AG04449 (cell line): ENCODE measurements around the gene ROPN1L.

Source experiments
- CTCF ChIA-PET: fragments of 350-600 bp; formaldehyde crosslinking; extraction: SDS; loops from one replicate; lab custom pipeline; 2021; ENCODE audit warnings: antibody characterized with exemption; lab: Yijun Ruan, JAX
- POLR2A ChIA-PET: fragments of 400-600, 350-600 bp; formaldehyde crosslinking; extraction: SDS; loops from one replicate; lab custom pipeline; 2020; ENCODE audit warnings: antibody characterized with exemption, inconsistent platforms; lab: Yijun Ruan, JAX
- DNase-seq: peaks from one replicate; pipeline ENCODE4 v3.0.0-alpha.2; 2010; ENCODE audit warnings: low read depth, low spot score
- H3K4me3 ChIP-seq: 2 replicates; pipeline ENCODE4 v1.5.1; 2011; ENCODE audit warnings: low read depth, mild to moderate bottlenecking, control low read depth, low read length
- TF ChIP-seq, protein P1 (sequence below): IDR thresholded peaks from one replicate; pipeline ENCODE4 v1.5.1; 2011; ENCODE audit warnings: mild to moderate bottlenecking, moderate library complexity, low read length, control low read depth, inconsistent platforms; ENCODE audit not compliant: insufficient read depth; ENCODE audit errors: missing control alignments

ROPN1L gene

DNA sequence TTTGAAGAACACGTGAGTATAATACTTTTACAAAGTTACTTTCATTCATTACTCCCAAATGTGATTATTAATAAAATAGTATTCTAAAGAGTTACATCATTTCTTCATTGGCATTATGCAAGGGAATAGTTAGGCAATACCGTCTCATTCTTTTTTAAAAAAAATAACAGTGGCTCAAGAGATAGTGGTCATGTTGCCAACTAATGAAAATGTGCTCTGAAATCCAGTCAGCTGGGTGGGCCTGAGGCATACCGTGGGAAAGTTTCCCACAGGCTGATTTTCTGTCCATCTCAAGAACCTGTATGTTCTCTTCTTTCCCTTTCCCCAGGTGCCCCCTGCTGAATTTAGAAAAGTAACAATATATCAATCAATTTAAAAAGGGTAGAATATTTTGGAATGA is 40.8 kb upstream of the ROPN1L start:
- ChIA-PET CTCF (interaction anchor here (1.3 kb wide), 1 partner anchor 117 kb away, joined by 6 read pairs; no protein-coding TSS in a partner anchor), POLR2A (no interaction called here)
- TF ChIP-seq, protein P1, sequence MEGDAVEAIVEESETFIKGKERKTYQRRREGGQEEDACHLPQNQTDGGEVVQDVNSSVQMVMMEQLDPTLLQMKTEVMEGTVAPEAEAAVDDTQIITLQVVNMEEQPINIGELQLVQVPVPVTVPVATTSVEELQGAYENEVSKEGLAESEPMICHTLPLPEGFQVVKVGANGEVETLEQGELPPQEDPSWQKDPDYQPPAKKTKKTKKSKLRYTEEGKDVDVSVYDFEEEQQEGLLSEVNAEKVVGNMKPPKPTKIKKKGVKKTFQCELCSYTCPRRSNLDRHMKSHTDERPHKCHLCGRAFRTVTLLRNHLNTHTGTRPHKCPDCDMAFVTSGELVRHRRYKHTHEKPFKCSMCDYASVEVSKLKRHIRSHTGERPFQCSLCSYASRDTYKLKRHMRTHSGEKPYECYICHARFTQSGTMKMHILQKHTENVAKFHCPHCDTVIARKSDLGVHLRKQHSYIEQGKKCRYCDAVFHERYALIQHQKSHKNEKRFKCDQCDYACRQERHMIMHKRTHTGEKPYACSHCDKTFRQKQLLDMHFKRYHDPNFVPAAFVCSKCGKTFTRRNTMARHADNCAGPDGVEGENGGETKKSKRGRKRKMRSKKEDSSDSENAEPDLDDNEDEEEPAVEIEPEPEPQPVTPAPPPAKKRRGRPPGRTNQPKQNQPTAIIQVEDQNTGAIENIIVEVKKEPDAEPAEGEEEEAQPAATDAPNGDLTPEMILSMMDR, result no peak
- DNase-seq, result no peak
- no peak overlapping the region for H3K4me3 ChIP-seq

DNA sequence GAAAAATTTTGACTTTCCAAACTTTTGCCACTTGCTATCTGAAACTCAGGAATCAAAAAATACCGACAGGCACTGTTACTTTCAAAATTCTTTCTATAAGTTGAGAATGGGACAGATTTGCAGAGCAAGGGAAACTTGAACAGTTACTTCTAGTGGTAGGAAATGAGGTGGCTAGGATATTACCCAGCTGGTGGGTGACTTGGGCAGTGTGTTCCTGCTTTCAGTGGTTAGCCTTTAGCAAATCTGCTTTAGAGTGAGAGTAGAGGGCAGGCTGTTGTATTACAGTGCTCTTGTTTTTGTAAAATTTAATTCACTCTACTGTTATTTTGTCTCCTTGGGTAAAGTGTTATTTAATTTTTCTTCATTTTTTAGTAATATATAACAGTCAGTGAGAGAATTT is 40.2 kb upstream of the ROPN1L start:
- ChIA-PET CTCF (interaction anchor here (1.3 kb wide), 1 partner anchor 118 kb away, joined by 6 read pairs; no protein-coding TSS in a partner anchor), POLR2A (no interaction called here)
- TF ChIP-seq, protein P1, result no peak
- no peak overlapping the region for H3K4me3 ChIP-seq
- DNase-seq, result no peak

DNA sequence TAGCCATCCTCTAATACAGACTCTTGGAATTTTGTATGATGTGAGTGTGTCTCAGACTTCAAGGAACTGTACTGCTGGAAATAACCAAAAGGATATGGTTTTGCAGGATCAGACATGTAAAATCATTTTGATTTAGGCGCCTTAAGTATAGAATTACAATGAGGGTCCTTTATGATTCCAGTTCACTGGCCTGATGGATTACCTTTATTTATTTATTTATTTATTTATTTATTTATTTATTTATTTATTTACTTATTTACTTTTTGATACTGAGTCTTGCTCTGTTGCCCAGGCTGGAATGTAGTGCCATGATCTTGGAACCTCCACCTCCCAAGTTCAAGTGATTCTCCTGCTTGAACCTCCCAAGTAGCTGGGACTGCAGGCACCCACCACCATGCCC is 37.9 kb upstream of the ROPN1L start:
- no peak for DNase-seq
- CTCF ChIA-PET, result interaction anchor here (1.1 kb wide), 1 partner anchor 21 kb away, joined by 3 read pairs; no protein-coding TSS in a partner anchor
- no peak overlapping the region for H3K4me3 ChIP-seq
- POLR2A ChIA-PET, result no interaction called here
- TF ChIP-seq, protein P1, result no peak

DNA sequence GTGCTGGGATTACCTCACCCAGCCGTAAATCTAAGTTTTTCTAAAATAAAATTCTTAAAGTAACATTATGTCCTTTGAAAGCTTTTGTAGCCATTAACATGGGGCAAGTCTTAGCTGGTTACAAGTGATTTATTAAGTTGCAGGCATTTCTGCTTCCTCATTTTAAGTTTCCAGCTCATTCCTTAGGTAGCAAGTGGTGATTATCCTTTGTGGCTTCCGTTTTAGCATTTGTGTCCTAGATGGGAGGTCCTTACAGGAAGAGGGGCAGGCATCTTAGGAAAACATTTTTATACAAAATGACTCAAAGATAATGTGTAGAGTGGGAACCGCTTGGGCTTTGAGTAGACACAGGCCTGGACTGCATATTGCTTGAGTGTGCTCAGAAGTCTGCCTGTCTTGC is 35.0 kb upstream of the ROPN1L start:
- TF ChIP-seq, protein P1, result no peak
- POLR2A ChIA-PET, result no interaction called here
- no peak overlapping the region for H3K4me3 ChIP-seq
- DNase-seq, result no peak
- CTCF ChIA-PET, result interaction anchor here (1.2 to 1.9 kb wide), 3 partner anchors 10 to 123 kb away, joined by 5 to 7 read pairs (median 5); no protein-coding TSS in a partner anchor

DNA sequence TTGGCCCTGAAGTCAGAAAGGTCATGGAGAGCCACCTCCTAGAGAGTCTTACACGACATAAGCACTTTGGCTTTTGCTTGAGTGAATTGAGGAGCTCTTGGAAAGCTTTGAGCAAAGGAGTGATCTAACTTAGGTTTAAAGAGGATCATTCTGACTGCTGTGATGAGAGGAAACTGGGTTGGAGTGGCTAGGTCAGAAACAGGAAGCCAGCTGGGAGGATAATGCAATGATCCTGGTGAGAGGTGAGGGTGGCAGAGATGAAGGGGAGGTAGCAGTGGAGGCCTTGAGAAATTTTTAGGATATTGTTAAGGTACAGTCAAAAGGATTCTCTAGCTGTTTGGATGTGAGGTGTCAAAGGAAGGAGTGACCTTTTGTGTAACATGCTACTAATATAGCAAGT is 32.2 kb upstream of the ROPN1L start:
- CTCF ChIA-PET, result interaction anchor here (0.7 to 1.7 kb wide), 5 partner anchors 13 to 339 kb away, joined by 3 to 7 read pairs (median 3); no protein-coding TSS in a partner anchor
- TF ChIP-seq, protein P1, result no peak
- POLR2A ChIA-PET, result no interaction called here
- H3K4me3 ChIP-seq, result no peak overlapping the region
- DNase-seq, result no peak

DNA sequence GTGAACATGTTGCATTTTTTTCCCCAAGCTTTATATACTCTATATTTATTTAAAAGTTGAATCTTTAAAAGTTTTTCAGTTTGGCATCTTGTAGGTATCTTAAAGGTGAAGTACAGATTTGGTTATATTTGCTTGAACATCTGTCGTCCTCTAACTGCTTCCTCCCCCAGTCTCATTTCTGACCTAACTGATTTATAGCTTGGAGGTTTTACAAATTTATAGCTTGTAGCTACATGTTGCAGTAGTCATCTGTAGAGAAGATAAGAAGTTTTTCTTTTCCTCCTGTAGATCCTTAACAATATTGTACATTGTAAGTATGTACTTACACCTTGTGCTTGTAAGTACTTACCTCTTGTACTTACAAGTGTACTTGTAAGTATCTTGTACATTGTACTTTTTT is 31.0 kb upstream of the ROPN1L start:
- ChIA-PET POLR2A (interaction anchor here (0.6 kb wide), 1 partner anchor 22 kb away, joined by 3 read pairs; no protein-coding TSS in a partner anchor), CTCF (interaction anchor here (1.1 to 1.7 kb wide), 4 partner anchors 8 to 340 kb away, joined by 3 to 7 read pairs (median 4); no protein-coding TSS in a partner anchor)
- H3K4me3 ChIP-seq, result no peak overlapping the region
- TF ChIP-seq, protein P1, result no peak
- no peak for DNase-seq
